ENCODE data around the gene ATXN7L1. TPM values are rescaled to one million over a fixed set of nuclear protein-coding genes. Genes with fewer than 3 reads are reported as not detected.
A peak's percentile ranks its signal among the peaks of the same experiment; 100 is the strongest.

ATXN7L1 gene
- total and polyA plus RNA-seq, 2 of the 4 experiments (the other 2 are of a cell fraction), result 3.5 to 4.3 TPM

DNA sequence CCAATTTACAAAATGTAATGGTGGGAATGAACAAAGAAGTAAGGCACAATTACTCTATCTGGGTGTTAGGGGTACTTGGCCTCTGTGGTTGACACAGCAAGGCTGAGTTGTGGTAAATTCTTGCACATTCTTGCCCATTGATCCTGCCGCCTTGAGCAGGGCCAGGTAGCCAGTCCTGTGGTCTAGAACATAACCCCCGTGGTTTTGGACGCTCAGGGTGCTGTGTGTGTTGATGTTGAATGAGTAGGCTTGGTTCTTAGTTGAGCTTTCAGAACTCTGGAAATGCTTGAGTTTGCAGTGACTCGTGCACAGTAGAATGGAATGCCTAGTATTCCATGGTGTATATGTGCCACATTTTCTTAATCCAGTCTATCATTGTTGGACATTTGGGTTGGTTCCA lies 44.4 kb upstream of the ATXN7L1 start:
- Histone ChIP-seq H4K5ac (ENCODE audit: low read depth, low read length) (no peak overlapping the region), H3K4me3 (ENCODE audit: insufficient read depth, low read depth, low read length) (no peak overlapping the region), H3K56ac (ENCODE audit: extremely low read depth, insufficient read depth, low read length) (no peak overlapping the region), H2AK9ac (replicated peaks; ENCODE audit: low read depth, low read length, poor library complexity) (no peak overlapping the region), H3K36me3 (ENCODE audit: control insufficient read depth, insufficient read depth, low read length) (peaks cover 6% of the 10 kb centered on the region; the same call in 1 of the 2 replicates), H2BK15ac (ENCODE audit: low read depth, low read length) (no peak overlapping the region), H2BK20ac (ENCODE audit: low read depth, low read length) (no peak overlapping the region), H3K18ac (ENCODE audit: low read depth, low read length) (no peak overlapping the region), H3K9me3 (ENCODE audit: control insufficient read depth, insufficient read depth, low read length) (peaks cover 5% of the 10 kb centered on the region), H3K79me1 (ENCODE audit: low read depth in 1 of 2, low read length in 2 of 2) (no peaks in the 10 kb centered on the region), H3K14ac (replicated peaks; ENCODE audit: low read depth, low read length) (no peak overlapping the region), H3K9me1 (ENCODE audit: insufficient read depth, low read length) (peaks cover 6% of the 10 kb centered on the region; the same call in 1 of the 2 replicates), H2AK5ac (ENCODE audit: low read depth, low read length) (no peak overlapping the region), H3K27ac (ENCODE audit: insufficient read depth, low read length) (no peak overlapping the region), H3K4me1 (ENCODE audit: control insufficient read depth, insufficient read depth, low read length) (peaks cover 1% of the 10 kb centered on the region; the same call in 1 of the 2 replicates), H4K91ac (ENCODE audit: insufficient read depth, low read depth, low read length) (no peak overlapping the region), H3K9ac (ENCODE audit: low read depth, low read length) (no peak overlapping the region), H2AFZ (replicated peaks; ENCODE audit: low read length, poor library complexity) (no peak overlapping the region), H3K4me2 (ENCODE audit: low read depth, low read length) (no peak overlapping the region), H3K27me3 (ENCODE audit: control insufficient read depth, insufficient read depth, low read length) (no peaks in the 10 kb centered on the region), H2BK5ac (ENCODE audit: low read depth, low read length, poor library complexity, severe bottlenecking) (no peak overlapping the region), H4K20me1 (ENCODE audit: insufficient read depth, low read length) (0 out of 2 replicates have a peak, but pooled peaks cover 4% of the 10 kb centered on the region), H4K8ac (ENCODE audit: low read depth in 2 of 2, low read length in 2 of 2) (no peak overlapping the region), H3K23ac (ENCODE audit: low read depth, low read length) (no peak overlapping the region), H3K4ac (ENCODE audit: low read depth, low read length) (no peak overlapping the region), H2BK120ac (ENCODE audit: low read depth, low read length) (no peak overlapping the region)
- DNase-seq (peak; percentile 46), ATAC-seq (ENCODE audit: low read depth) (peak; percentile 90)
- in situ Hi-C loops (cut with MboI; ENCODE audit: low sequenced_read_pairs), result no loop called here
- TF ChIP-seq MXI1 (IDR thresholded peaks at IDR 0.05; ENCODE audit: borderline replicate concordance, low read depth, low read length), result no peak
- TF ChIP-seq, protein P1, sequence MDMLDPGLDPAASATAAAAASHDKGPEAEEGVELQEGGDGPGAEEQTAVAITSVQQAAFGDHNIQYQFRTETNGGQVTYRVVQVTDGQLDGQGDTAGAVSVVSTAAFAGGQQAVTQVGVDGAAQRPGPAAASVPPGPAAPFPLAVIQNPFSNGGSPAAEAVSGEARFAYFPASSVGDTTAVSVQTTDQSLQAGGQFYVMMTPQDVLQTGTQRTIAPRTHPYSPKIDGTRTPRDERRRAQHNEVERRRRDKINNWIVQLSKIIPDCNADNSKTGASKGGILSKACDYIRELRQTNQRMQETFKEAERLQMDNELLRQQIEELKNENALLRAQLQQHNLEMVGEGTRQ (IDR thresholded peaks at IDR 0.05; ENCODE audit: low read depth, low read length), result no peak
- TF ChIP-seq BHLHE40 (IDR thresholded peaks at IDR 0.05; ENCODE audit: low read depth, low read length), result no peak
- TF ChIP-seq RCOR1 (IDR thresholded peaks at IDR 0.05; ENCODE audit: insufficient replicate concordance, low read length), result no peak
- no peak for TF ChIP-seq MAZ (IDR thresholded peaks at IDR 0.05; ENCODE audit: borderline replicate concordance, low read depth, low read length)
- no peak for TF ChIP-seq SMC3 (IDR thresholded peaks at IDR 0.05; ENCODE audit: low read depth, low read length)
- no peak for TF ChIP-seq CEBPB (IDR thresholded peaks at IDR 0.05; ENCODE audit: low read depth, low read length)
- TF ChIP-seq, protein P2, sequence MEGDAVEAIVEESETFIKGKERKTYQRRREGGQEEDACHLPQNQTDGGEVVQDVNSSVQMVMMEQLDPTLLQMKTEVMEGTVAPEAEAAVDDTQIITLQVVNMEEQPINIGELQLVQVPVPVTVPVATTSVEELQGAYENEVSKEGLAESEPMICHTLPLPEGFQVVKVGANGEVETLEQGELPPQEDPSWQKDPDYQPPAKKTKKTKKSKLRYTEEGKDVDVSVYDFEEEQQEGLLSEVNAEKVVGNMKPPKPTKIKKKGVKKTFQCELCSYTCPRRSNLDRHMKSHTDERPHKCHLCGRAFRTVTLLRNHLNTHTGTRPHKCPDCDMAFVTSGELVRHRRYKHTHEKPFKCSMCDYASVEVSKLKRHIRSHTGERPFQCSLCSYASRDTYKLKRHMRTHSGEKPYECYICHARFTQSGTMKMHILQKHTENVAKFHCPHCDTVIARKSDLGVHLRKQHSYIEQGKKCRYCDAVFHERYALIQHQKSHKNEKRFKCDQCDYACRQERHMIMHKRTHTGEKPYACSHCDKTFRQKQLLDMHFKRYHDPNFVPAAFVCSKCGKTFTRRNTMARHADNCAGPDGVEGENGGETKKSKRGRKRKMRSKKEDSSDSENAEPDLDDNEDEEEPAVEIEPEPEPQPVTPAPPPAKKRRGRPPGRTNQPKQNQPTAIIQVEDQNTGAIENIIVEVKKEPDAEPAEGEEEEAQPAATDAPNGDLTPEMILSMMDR (conservative IDR thresholded peaks at IDR 0.05; ENCODE audit: low read depth, low read length), result no peak
- TF ChIP-seq, protein P3, sequence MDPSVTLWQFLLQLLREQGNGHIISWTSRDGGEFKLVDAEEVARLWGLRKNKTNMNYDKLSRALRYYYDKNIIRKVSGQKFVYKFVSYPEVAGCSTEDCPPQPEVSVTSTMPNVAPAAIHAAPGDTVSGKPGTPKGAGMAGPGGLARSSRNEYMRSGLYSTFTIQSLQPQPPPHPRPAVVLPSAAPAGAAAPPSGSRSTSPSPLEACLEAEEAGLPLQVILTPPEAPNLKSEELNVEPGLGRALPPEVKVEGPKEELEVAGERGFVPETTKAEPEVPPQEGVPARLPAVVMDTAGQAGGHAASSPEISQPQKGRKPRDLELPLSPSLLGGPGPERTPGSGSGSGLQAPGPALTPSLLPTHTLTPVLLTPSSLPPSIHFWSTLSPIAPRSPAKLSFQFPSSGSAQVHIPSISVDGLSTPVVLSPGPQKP (IDR thresholded peaks at IDR 0.05; ENCODE audit: borderline replicate concordance, low read depth, low read length), result no peak
- TF ChIP-seq RAD21 (IDR thresholded peaks at IDR 0.05; ENCODE audit: low read length), result no peak
- no peak for TF ChIP-seq FOS (IDR thresholded peaks at IDR 0.05; ENCODE audit: low read depth, low read length)
- TF ChIP-seq RFX5 (IDR thresholded peaks at IDR 0.05; ENCODE audit: low read depth, low read length), result no peak
- no peak for TF ChIP-seq CHD1 (IDR thresholded peaks at IDR 0.05; ENCODE audit: low read depth, low read length)
- TF ChIP-seq MAFK (IDR thresholded peaks at IDR 0.05; ENCODE audit: low read depth, low read length), result no peak
- TF ChIP-seq POLR2A (IDR thresholded peaks at IDR 0.05; ENCODE audit: low read depth, low read length), result no peak
- BruUV-seq (replicated peaks), result no TSS peak
- dilution Hi-C loops (cut with HindIII; ENCODE audit: low sequenced_read_pairs, unreplicated experiment), result no loop called here
- WGBS, 2 experiments (ENCODE audit: extremely low coverage in 2 of 2, insufficient read length in 1 of 2), result no CpG with 5 or more reads among the region's 4 CpGs
- CTCF ChIA-PET, result no interaction called here
- POLR2A ChIA-PET (ENCODE audit: unreplicated experiment), result no interaction called here
- intact Hi-C loops (cut with micrococcal nuclease), result no loop called here

Measured in IMR-90 (cell line).